HG02938 (cell line): Measurements from ENCODE around the gene DENND1A.

Source experiments
- ATAC-seq: cut with Tn5 transposase; IDR thresholded peaks from one replicate; pipeline ENCODE4 v1.9.1; 2021; ENCODE audit warnings: mild to moderate bottlenecking, moderate library complexity; ENCODE audit not compliant: unreplicated experiment

The DENND1A gene

GRCh38 chr9:123421801-123422455, 508.0 kb downstream of the DENND1A start:
- ATAC-seq: no peak

- ATAC-seq: no peak
Measured at GRCh38 chr9:123421186-123421585, 508.7 kb downstream of the DENND1A start.

- no peak for ATAC-seq
Measured at GRCh38 chr9:123420592-123421111, 509.3 kb downstream of the DENND1A start.

GRCh38 chr9:123419721-123420591, 510.0 kb downstream of the DENND1A start:
- no peak for ATAC-seq

GRCh38 chr9:123419091-123419490, 510.8 kb downstream of the DENND1A start:
- ATAC-seq: no peak

GRCh38 chr9:123418506-123418905, 511.4 kb downstream of the DENND1A start:
- no peak for ATAC-seq

GRCh38 chr9:123418052-123418430, 511.9 kb downstream of the DENND1A start:
- ATAC-seq: no peak

GRCh38 chr9:123417289-123418051, 512.5 kb downstream of the DENND1A start:
- ATAC-seq: no peak

- no peak for ATAC-seq
Measured at GRCh38 chr9:123416176-123416575, 513.8 kb downstream of the DENND1A start.

- no peak for ATAC-seq
Measured at GRCh38 chr9:123414936-123415930, 514.7 kb downstream of the DENND1A start.

GRCh38 chr9:123414204-123414603, 515.7 kb downstream of the DENND1A start:
- no peak for ATAC-seq

GRCh38 chr9:123412171-123412820, 517.6 kb downstream of the DENND1A start:
- no peak for ATAC-seq

- no peak for ATAC-seq
Measured at GRCh38 chr9:123411636-123412035, 518.3 kb downstream of the DENND1A start.

- no peak for ATAC-seq
Measured at GRCh38 chr9:123411191-123411590, 518.7 kb downstream of the DENND1A start.

GRCh38 chr9:123410281-123410910, 519.5 kb downstream of the DENND1A start:
- no peak for ATAC-seq

- ATAC-seq: no peak
Measured at GRCh38 chr9:123408313-123409262, 521.3 kb downstream of the DENND1A start.

GRCh38 chr9:123407217-123407851, 522.6 kb downstream of the DENND1A start:
- ATAC-seq: no peak
